ENCODE data around the gene SVIP. TPM values are rescaled to one million over a fixed set of nuclear protein-coding genes. Genes with fewer than 3 reads are reported as not detected.

SVIP gene
- polyA plus RNA-seq, 3 donors, result 1.0 to 3.1 (median 2.6) TPM

DNA sequence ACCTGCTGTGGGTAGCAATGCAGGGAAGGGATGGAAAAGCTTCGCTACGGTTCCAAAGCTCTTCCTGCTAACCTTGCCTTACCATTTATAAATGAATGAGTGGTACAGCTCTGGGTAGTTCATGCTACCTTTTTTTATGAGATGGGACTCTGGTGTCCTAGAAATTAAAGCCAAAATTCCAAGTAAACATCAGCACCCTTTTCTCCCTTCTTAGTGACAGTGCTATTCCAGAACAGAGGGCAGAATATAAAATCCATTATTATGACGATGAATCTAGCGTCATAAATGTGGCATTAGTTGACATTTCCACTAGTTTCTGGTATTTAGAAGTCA is 447 bp upstream of the SVIP start:
- DNase-seq, result no peak
- Mint-ChIP-seq H3K27me3 (ENCODE audit: low read depth in 3 of 3) (peaks cover 0 to 4% (median 0%) of the 10 kb centered on the region in 3 donors), H3K9me3 (peaks cover 0 to 5% (median 0%) of the 10 kb centered on the region in 7 donors), H3K4me1 (peaks cover 16% of the 10 kb centered on the region), H3K4me3 (peak overlapping the region; percentile 88 to 94), H3K36me3 (no peaks in the 10 kb centered on the region), H3K27ac (no peak overlapping the region)
- Histone ChIP-seq H3K27me3 (ENCODE audit: control insufficient read depth in 2 of 2, insufficient read depth in 2 of 2, low read length in 2 of 2) (no peaks in the 10 kb centered on the region), H3K27ac (ENCODE audit: low read depth in 1 of 2, low read length in 2 of 2) (no peak overlapping the region), H4K20me1 (ENCODE audit: insufficient read depth, low read length) (no peaks in the 10 kb centered on the region), H2AFZ (ENCODE audit: insufficient read depth, low read depth, low read length, poor library complexity, severe bottlenecking) (peak overlapping the region; percentile 95), H3K4me3 (replicated peaks in 1 of 3; ENCODE audit: low read depth in 2 of 3, low read length in 3 of 3) (peak overlapping the region in 1 of 3 experiments; percentile 86), H3K9ac (ENCODE audit: insufficient read depth, low read length, poor library complexity, severe bottlenecking) (no peak overlapping the region), H3K4me2 (replicated peaks; ENCODE audit: extremely low read depth, low read length, poor library complexity, severe bottlenecking) (peak overlapping the region; percentile 92), H3K36me3 (replicated peaks in 1 of 2; ENCODE audit: control insufficient read depth in 1 of 2, insufficient read depth in 2 of 2, low read length in 2 of 2) (no peaks in the 10 kb centered on the region), H3K9me3 (replicated peaks in 1 of 2; ENCODE audit: control insufficient read depth in 1 of 2, insufficient read depth in 1 of 2, low read length in 2 of 2) (no peaks in the 10 kb centered on the region), H3K4me1 (ENCODE audit: control insufficient read depth in 1 of 2, insufficient read depth in 2 of 2, low read length in 2 of 2) (peaks cover 3 to 14% of the 10 kb centered on the region in 2 donors), H3K79me2 (ENCODE audit: insufficient read depth, low read length) (no peaks in the 10 kb centered on the region)
- TF ChIP-seq, protein P1, sequence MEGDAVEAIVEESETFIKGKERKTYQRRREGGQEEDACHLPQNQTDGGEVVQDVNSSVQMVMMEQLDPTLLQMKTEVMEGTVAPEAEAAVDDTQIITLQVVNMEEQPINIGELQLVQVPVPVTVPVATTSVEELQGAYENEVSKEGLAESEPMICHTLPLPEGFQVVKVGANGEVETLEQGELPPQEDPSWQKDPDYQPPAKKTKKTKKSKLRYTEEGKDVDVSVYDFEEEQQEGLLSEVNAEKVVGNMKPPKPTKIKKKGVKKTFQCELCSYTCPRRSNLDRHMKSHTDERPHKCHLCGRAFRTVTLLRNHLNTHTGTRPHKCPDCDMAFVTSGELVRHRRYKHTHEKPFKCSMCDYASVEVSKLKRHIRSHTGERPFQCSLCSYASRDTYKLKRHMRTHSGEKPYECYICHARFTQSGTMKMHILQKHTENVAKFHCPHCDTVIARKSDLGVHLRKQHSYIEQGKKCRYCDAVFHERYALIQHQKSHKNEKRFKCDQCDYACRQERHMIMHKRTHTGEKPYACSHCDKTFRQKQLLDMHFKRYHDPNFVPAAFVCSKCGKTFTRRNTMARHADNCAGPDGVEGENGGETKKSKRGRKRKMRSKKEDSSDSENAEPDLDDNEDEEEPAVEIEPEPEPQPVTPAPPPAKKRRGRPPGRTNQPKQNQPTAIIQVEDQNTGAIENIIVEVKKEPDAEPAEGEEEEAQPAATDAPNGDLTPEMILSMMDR (IDR thresholded peaks at IDR 0.05), result peak; percentile 28
- no CpG with 5 or more reads among the region's 4 CpGs for WGBS (ENCODE audit: insufficient coverage)
- intact Hi-C loops (cut with micrococcal nuclease), result no loop called here

DNA sequence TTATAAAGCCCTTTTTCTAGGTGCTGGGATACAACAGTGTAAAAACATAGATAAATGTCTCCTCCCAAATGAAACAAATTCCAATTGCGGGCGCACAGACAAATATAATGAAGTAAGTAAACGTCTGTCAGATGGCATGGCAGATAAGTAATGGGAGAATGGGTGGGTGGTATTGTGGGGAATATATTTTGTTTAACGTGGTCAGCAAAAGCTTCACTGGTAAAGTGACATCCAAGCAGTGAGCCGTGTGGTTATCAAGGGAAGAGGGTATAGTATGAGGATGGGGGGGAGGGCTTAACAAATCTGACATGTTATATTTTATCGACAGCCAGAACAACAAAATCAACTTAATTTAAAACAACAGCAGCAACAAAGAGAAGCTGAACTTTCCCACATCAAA is 1.2 kb downstream of the SVIP start:
- intact Hi-C loops (cut with micrococcal nuclease), result no loop called here
- H3K27ac Mint-ChIP-seq, result no peak overlapping the region
- H3K4me1 Mint-ChIP-seq, result peaks cover 16% of the 10 kb centered on the region
- Histone ChIP-seq H3K4me1 (ENCODE audit: control insufficient read depth in 1 of 2, insufficient read depth in 2 of 2, low read length in 2 of 2) (peaks cover 3 to 14% of the 10 kb centered on the region in 2 donors), H3K27me3 (ENCODE audit: control insufficient read depth in 2 of 2, insufficient read depth in 2 of 2, low read length in 2 of 2) (no peaks in the 10 kb centered on the region), H3K79me2 (ENCODE audit: insufficient read depth, low read length) (no peaks in the 10 kb centered on the region), H3K27ac (ENCODE audit: low read depth in 1 of 2, low read length in 2 of 2) (no peak overlapping the region), H3K9ac (ENCODE audit: insufficient read depth, low read length, poor library complexity, severe bottlenecking) (no peak overlapping the region), H3K9me3 (replicated peaks in 1 of 2; ENCODE audit: control insufficient read depth in 1 of 2, insufficient read depth in 1 of 2, low read length in 2 of 2) (no peaks in the 10 kb centered on the region), H3K36me3 (replicated peaks in 1 of 2; ENCODE audit: control insufficient read depth in 1 of 2, insufficient read depth in 2 of 2, low read length in 2 of 2) (no peaks in the 10 kb centered on the region), H2AFZ (ENCODE audit: insufficient read depth, low read depth, low read length, poor library complexity, severe bottlenecking) (peak overlapping the region; percentile 48), H3K4me3 (replicated peaks in 1 of 3; ENCODE audit: low read depth in 2 of 3, low read length in 3 of 3) (peak overlapping the region in 1 of 3 experiments; percentile 86), H4K20me1 (ENCODE audit: insufficient read depth, low read length) (no peaks in the 10 kb centered on the region), H3K4me2 (replicated peaks; ENCODE audit: extremely low read depth, low read length, poor library complexity, severe bottlenecking) (peak overlapping the region; percentile 92)
- H3K36me3 Mint-ChIP-seq, result peaks cover 3 to 4% of the 10 kb centered on the region in 2 donors
- peaks cover 0 to 3% (median 0%) of the 10 kb centered on the region in 3 donors for H3K27me3 Mint-ChIP-seq (ENCODE audit: low read depth in 3 of 3)
- H3K9me3 Mint-ChIP-seq, result no peaks in the 10 kb centered on the region
- TF ChIP-seq, protein P1 (IDR thresholded peaks at IDR 0.05), result no peak
- no peak for DNase-seq
- 0% methylated on average over 1 of the region's 6 CpGs for WGBS (ENCODE audit: insufficient coverage)
- no peak overlapping the region for H3K4me3 Mint-ChIP-seq

Data from CD14-positive monocyte (primary cell).